ENCODE data around the gene YWHAG.

GRCh38 chr7:76395965-76396726, 37.4 kb upstream of the YWHAG start:
- TF ChIP-seq TAF1 (IDR thresholded peaks at IDR 0.05; ENCODE audit: borderline replicate concordance, low read depth, low read length) (no peak), POLR2A (IDR thresholded peaks at IDR 0.05; ENCODE audit: low read depth, low read length) (no peak)

All from GM12892 (cell line).